HL-60 (cell line): ENCODE measurements around the gene FOS.

Source experiments
- DNase-seq, 2 experiments: peaks; one replicate each; pipeline ENCODE4 v3.0.0-alpha.2; 2010 to 2020; ENCODE audit warnings: low read depth in 1 of 2, low spot score in 1 of 2
- H3K27ac ChIP-seq: fragments of 250-450 bp; sonication (Bioruptor Pico); replicated peaks from 2 replicates; pipeline ENCODE4 v1.5.1; 2020; ENCODE audit warnings: mild to moderate bottlenecking, moderate library complexity
- H3K27me3 ChIP-seq: fragments of 250-450 bp; sonication (Bioruptor Pico); 2 replicates; pipeline ENCODE4 v1.5.1; 2021; ENCODE audit warnings: mild to moderate bottlenecking, moderate library complexity; ENCODE audit not compliant: insufficient read depth, poor library complexity, severe bottlenecking
- H3K4me3 ChIP-seq: replicated peaks from 2 replicates; pipeline ENCODE4 v1.5.1; 2011; ENCODE audit warnings: mild to moderate bottlenecking, control low read depth, low read length; ENCODE audit not compliant: insufficient read depth
- GABPA ChIP-seq: IDR thresholded peaks from 2 replicates; pipeline ENCODE4 v1.6.1; 2012; ENCODE audit warnings: low read depth
- POLR2AphosphoS5 ChIP-seq: IDR thresholded peaks from 2 replicates; pipeline ENCODE4 v1.6.1; 2012; ENCODE audit warnings: low read depth
- SPI1 ChIP-seq: IDR thresholded peaks from 2 replicates; pipeline ENCODE4 v1.6.1; 2012; ENCODE audit warnings: low read depth, mild to moderate bottlenecking, borderline replicate concordance
- TF ChIP-seq, protein P1 (sequence below): IDR thresholded peaks from one replicate; pipeline ENCODE4 v1.5.1; 2011; ENCODE audit warnings: low read length, control low read depth, inconsistent platforms; ENCODE audit not compliant: insufficient read depth
- TF ChIP-seq, protein P2 (sequence below): IDR thresholded peaks from 2 replicates; pipeline ENCODE4 v1.6.1; 2012; ENCODE audit warnings: low read depth; ENCODE audit not compliant: insufficient replicate concordance

FOS gene

DNA sequence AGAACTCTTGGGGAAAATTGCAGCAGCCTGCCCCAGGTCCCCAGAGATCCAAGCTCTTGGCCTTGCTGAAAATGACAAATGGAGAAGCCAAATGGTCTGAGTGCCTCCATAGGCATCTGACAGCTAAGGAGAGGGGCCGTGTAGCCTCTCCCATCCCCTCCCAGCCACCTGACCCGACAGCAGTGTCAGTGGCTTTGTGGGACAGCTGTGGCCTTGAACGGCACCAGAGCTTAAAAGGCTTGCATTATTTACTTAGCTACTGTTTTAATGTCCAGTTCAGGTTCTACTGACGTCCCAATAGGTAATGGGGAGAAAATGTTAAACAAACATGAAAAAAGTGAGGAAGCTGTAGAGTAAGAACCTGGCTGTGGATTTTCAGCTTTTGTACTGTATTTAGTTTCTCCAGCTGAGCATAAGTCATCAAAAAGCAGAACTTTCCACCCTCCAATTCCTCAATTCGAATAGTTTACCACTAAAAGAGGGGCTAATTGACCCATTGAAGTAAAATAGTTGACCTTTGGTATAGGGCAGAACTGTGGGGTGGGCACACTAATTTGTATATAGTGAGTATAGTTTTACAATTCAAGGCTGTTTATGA, 50.0 kb downstream of the FOS start:
- no peaks in the 10 kb centered on the region for H3K27me3 ChIP-seq
- no peak overlapping the region for H3K4me3 ChIP-seq
- no peak for DNase-seq
- TF ChIP-seq, protein P1, sequence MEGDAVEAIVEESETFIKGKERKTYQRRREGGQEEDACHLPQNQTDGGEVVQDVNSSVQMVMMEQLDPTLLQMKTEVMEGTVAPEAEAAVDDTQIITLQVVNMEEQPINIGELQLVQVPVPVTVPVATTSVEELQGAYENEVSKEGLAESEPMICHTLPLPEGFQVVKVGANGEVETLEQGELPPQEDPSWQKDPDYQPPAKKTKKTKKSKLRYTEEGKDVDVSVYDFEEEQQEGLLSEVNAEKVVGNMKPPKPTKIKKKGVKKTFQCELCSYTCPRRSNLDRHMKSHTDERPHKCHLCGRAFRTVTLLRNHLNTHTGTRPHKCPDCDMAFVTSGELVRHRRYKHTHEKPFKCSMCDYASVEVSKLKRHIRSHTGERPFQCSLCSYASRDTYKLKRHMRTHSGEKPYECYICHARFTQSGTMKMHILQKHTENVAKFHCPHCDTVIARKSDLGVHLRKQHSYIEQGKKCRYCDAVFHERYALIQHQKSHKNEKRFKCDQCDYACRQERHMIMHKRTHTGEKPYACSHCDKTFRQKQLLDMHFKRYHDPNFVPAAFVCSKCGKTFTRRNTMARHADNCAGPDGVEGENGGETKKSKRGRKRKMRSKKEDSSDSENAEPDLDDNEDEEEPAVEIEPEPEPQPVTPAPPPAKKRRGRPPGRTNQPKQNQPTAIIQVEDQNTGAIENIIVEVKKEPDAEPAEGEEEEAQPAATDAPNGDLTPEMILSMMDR = no peak
- no peak for TF ChIP-seq POLR2AphosphoS5
- no peak for TF ChIP-seq SPI1
- no peak for TF ChIP-seq GABPA
- TF ChIP-seq, protein P2, sequence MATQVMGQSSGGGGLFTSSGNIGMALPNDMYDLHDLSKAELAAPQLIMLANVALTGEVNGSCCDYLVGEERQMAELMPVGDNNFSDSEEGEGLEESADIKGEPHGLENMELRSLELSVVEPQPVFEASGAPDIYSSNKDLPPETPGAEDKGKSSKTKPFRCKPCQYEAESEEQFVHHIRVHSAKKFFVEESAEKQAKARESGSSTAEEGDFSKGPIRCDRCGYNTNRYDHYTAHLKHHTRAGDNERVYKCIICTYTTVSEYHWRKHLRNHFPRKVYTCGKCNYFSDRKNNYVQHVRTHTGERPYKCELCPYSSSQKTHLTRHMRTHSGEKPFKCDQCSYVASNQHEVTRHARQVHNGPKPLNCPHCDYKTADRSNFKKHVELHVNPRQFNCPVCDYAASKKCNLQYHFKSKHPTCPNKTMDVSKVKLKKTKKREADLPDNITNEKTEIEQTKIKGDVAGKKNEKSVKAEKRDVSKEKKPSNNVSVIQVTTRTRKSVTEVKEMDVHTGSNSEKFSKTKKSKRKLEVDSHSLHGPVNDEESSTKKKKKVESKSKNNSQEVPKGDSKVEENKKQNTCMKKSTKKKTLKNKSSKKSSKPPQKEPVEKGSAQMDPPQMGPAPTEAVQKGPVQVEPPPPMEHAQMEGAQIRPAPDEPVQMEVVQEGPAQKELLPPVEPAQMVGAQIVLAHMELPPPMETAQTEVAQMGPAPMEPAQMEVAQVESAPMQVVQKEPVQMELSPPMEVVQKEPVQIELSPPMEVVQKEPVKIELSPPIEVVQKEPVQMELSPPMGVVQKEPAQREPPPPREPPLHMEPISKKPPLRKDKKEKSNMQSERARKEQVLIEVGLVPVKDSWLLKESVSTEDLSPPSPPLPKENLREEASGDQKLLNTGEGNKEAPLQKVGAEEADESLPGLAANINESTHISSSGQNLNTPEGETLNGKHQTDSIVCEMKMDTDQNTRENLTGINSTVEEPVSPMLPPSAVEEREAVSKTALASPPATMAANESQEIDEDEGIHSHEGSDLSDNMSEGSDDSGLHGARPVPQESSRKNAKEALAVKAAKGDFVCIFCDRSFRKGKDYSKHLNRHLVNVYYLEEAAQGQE = no peak
- H3K27ac ChIP-seq = no peak overlapping the region

DNA sequence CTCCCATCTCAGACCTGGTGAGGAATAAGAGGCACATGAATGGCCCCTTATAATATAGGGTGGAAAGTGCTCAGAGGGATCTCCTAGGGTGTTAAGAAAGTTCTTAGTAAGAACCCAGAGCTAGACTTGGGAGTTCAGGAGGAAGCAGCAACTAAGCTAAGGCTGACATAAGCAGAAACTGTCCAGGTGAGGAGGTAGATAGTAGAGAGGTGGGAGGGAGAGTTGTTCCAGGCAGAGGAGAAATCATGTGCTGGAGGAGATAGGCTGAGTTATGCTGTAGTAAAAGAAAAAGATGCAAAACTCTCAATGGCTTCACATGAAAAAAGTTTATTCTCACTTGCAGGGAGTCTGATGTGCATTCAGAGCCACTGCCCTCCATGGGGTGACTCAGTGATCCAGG, 50.7 kb downstream of the FOS start:
- no peak for DNase-seq

DNA sequence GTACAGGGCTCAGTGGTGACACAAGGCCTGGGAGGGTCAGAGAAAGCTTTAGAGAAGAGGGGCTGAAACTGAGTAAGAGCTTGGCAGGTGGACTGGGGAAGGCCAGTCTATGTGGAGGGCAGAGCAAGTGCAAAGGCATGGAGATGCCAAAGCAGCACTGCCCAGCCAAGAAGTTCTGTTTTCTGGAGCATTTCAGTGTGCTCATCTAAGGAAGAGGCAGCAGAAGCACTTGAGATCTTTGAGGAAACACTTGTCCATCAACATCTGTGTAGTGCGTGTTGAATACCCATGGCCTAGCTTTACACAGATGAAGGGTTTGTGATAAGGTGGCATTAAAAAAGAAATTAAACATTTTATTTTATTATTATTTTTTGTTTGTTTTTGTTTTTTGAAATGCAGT, 52.8 kb downstream of the FOS start:
- Histone ChIP-seq H3K4me3 (no peak overlapping the region), H3K27ac (no peak overlapping the region), H3K27me3 (no peaks in the 10 kb centered on the region)
- DNase-seq = no peak
- no peak for TF ChIP-seq GABPA
- TF ChIP-seq, protein P2 = no peak

More for the DNA sequence above, 50.7 kb downstream of the FOS start:
- TF ChIP-seq SPI1 (no peak), POLR2AphosphoS5 (no peak), GABPA (no peak)
- TF ChIP-seq, protein P1 = no peak
- TF ChIP-seq, protein P2 = no peak
- Histone ChIP-seq H3K27ac (no peak overlapping the region), H3K4me3 (no peak overlapping the region), H3K27me3 (no peaks in the 10 kb centered on the region)
